Cortex of kidney (tissue), 1 donor: ENCODE results near the gene PGAM2.

Experiments
- DNase-seq: peaks from one replicate; lab custom pipeline; 2025; lab: John Stamatoyannopoulos, UW

PGAM2 gene

DNA sequence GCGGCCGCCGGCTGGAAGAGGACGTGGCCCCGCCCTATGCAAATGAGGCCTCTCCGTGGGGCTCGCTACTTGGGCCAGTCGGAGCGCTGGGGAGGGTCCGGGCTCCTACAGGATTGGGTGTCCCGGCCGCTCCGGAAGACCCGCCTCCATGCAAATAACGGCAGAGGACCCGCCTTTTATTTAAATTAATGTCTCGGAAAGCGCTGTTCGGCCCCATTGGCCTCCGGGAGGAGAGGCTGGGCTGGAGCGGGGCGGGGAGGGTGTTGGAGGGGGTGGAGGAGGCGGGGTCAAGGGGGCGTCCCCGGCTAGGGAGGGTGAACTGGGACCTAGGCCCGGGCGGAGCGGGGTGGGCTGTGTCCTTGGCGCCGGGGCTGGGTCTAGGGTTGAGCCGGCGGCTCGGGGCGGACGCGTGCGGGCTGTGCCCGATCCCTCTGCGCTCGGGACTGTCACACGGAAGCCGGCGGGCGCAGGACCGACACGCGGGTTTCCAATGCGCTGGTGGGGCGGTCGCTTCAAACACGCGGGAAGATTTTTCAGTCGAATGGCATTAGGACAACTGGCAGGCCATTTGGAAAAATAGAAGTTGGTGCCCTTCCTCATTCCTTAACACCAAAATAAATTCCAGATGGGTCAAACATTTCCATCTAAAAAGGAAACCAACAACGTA lies 17.3 kb upstream of the PGAM2 start:
- DNase-seq = peak; percentile 95

DNA sequence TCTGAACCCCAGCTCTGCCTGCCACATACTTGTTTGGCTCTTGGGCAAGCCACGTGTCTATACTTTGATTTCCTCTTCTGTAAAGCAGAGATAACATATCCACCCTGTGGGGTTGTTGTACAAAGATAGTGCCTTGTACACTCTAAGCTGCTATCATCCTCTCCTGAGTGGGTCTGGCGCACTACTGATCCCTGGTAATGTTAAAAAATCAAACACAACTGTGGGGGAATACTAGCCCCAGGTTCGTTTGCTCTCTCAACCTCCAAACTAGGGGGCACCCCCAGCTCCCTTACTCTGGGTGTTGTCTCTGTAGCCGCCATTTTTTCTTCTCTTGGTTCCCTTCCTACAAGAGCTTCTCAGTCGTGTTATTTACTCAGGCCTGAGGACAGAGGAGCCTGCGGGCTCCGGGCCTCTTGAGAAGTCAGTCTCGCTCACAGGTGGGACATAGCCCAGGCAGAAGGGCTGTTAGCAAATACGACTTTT lies 15.9 kb upstream of the PGAM2 start:
- no peak for DNase-seq

- no peak for DNase-seq
Observed at GRCh38 chr7:44080686-44081265, 15.4 kb upstream of the PGAM2 start.

DNA sequence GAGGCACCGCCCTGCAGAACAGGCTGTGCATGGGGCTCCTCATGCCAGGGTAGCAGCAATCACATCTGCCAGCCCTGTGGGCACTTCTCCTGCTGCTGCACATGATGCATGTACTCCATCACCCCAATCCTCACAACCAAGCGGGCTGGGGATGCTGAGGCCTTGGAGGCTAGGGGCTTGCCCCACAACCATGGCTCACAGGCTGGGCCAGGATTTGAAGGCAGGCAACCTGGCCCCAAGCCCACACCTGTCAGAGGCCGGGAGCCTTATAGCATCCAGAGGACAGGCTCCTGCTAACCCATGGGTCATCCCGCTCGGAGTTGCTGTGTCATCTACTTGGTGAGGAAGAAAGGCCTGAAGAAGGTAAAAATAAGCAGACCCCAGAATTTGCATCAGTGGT lies 14.8 kb upstream of the PGAM2 start:
- no peak for DNase-seq

DNA sequence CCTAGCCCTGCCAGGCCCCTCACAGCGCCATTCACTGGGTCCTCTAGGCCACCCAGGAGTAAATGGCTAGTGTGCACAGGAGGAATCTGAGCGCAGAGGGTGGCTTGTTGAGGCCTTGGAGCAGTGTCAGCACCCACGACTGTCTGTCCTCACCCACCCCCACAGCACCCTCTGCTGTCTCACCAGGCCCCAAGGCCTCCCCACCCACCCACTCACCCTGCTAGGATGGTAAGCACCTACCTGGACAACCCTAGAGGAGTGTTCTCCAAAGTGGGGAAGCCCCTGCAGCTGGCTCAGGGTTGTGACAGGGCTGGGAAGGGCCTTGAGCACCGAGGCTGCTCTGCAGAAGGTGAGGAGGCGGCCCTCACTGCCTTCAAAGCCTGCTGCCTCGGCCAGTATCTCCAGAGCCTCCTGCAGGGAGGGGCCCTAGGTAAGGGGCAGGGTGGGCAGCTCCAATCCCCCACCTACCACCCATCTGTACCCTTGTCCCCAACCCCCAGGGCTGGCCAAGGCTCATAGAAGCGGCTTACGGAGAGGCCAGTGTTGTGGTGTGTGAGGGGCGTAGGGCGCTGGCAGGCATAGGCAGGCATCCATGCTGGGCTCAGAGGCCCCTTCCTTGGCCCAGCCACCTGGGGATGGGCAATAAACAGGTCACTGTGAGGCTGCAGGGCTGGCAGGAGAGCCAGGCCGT lies 14.1 kb upstream of the PGAM2 start:
- no peak for DNase-seq

DNA sequence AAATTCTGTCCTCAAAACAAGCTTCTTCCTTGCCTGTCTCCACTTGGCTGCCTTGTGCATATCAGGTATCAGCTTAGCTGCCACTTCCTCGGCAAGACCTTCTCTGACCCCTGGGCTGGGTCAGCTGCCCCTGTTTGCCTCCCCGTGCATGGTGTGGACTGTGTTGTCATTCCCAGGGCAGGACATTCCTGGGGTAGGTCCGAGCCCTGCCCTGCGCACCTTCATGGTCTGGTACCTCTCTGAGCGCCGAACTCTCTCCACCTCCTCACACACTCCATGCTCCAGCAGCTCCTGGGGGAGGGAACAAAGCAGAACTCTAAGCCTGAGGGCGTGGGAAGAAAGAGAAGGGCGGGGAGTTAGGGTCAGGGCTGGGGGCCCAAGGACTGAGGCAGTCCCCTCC lies 13.2 kb upstream of the PGAM2 start:
- DNase-seq = no peak

GRCh38 chr7:44077681-44078091 lies 12.3 kb upstream of the PGAM2 start:
- no peak for DNase-seq

DNA sequence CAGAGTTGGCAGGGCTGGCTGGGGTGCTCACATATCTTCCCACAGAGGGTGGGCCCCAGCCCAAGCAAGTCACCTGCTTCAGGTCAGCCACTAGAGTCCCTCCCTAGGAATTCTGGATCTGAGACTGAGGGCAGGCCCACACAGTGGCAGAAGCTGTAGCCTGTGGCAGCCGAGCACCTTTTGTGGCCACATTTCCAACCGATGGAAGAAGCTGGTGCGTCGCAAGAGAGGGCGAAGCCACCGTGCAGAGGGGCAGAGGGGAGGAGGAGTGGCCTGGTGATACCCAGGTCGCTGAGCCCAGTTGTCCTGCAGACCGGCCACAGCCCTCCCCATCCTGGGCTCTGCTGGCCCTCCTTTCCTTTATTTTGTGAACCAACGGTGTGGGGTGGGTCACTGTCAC lies 11.7 kb upstream of the PGAM2 start:
- no peak for DNase-seq

GRCh38 chr7:44076101-44076895 lies 10.9 kb upstream of the PGAM2 start:
- DNase-seq = no peak

DNA sequence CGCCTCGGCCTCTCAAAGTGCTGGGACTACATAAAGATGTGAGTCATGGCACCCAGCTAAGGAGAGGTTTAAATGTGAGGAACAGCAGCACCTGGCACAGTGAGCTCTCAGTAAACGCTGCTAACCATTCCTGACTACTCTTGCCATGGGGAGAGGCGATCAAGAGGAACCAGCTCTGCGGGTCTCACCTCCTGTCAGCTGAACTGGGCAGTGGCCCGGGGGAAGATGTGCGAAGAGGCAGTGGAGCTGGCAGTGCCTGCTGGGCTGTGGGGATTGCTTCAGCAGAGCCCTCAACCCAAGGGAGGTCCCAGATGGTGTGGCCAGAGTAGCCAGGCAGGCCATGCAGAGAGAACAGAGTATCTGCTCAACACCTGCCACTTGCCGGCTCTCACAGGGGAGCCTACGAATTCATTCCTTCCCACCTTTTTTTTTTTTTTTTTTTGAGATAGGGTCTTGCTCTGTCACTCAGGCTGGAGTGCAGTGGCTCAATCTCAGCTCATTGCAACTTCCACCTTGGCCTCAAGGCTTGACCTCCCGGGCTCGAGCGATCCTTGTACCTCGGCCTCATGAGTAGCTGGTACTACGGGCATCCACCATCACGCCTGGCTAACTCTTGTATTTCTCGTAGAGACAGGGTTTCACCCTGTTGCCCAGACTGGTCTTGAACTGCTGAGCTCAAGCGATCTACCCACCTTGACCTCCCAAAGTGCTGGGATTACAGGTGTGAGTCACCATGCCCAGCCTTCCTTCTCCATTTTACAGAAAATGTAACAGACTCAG lies 10.1 kb upstream of the PGAM2 start:
- no peak for DNase-seq

DNA sequence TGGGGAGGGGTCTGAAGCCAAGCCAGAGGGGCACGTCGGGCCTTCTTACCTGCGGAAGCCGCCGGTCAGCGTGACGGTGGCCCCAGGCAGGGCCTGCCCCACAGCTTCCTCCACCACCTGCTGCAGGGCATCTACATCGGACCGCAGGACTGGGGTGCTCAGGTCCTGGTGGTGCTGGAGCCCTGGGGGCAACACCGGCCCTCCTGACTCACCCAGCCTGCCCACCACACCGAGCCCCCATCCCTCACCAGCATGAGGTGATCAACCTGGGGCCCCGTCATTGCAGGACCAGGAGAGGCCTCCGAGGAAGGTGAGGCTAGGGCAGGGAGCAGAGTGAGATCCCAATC lies 9.0 kb upstream of the PGAM2 start:
- DNase-seq = no peak

DNA sequence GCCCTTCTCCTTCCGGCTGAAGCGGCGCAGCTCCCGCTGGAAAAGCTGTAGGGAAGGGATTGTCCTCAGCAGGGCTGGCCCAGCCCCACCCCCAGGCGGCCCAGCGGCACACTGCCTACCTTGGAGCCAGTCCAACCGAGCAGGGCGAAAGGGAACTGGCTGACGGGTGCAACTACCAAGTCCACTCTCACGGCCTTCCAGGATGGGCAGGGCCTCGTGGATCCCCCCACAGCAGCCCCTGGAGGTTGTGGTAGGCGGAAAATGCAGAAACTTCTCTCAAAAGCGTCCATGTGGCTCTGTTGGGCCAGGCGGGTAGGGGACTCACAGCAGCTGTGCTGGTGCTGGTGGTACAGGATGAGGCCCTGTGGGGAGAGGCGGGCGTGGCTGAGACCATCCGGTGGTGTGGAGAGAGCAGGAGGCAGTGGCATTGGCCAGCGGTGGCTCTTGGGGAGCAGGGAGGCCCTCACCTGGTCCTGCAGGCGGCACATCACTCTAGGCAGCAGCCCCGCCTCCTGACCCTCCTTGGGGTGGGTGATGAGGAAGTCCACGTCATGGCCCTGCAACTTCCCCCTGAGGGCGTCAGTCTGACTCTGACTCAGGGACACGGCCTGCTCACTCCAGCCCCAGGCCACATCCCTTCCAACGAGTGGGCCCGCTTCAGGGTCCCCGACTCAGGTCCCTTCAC lies 8.4 kb upstream of the PGAM2 start:
- DNase-seq = no peak

- no peak for DNase-seq
Observed at GRCh38 chr7:44072364-44073231, 7.2 kb upstream of the PGAM2 start.

DNA sequence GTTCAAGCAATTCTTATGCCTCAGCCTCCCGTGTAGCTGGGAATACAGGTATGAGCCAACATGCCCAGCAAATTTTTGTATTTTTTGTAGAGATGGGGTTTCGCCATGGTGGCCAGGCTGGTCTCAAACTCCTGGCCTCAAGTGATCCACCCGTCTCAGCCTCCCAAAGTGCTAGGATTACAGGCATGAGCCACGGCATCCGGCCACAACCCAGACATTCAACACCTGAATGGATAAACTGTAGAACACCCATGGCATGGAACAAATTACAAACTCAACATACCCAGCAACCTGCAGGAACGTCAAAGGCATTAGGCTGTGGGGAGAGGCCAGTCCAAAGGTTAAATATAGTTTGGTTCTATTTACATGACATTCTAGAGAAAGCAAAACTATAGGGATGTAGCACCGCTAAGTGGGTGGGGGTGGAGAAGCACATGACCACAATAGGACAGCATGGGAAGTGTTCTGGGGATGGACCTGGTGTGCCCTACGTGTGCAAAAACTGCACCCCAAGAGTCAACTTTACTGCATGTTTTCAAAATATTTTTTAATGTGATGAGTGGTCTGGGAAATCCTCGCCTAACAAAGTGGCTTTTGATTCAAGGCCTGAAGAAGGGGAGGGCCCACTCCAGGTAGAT lies 6.5 kb upstream of the PGAM2 start:
- no peak for DNase-seq

DNA sequence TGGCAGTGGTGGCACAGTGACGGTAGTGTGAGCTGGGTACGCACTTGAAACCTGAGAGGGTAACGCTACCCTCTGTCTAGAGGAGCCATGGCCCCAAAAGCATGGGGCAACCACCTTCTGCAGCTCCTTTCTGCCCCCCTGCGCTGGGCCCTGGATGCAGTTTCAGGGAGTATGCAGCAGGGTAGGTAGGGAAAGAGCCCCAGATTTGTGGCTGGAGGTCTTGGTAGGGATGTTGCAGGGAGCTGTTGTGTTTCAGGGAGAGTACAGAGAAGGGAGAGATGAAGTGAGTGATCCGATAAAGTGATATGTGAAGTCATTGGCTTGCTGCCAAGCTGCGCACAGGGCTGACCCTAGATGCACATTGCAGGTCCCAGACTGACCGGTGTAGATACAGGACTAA lies 2.7 kb upstream of the PGAM2 start:
- no peak for DNase-seq

DNA sequence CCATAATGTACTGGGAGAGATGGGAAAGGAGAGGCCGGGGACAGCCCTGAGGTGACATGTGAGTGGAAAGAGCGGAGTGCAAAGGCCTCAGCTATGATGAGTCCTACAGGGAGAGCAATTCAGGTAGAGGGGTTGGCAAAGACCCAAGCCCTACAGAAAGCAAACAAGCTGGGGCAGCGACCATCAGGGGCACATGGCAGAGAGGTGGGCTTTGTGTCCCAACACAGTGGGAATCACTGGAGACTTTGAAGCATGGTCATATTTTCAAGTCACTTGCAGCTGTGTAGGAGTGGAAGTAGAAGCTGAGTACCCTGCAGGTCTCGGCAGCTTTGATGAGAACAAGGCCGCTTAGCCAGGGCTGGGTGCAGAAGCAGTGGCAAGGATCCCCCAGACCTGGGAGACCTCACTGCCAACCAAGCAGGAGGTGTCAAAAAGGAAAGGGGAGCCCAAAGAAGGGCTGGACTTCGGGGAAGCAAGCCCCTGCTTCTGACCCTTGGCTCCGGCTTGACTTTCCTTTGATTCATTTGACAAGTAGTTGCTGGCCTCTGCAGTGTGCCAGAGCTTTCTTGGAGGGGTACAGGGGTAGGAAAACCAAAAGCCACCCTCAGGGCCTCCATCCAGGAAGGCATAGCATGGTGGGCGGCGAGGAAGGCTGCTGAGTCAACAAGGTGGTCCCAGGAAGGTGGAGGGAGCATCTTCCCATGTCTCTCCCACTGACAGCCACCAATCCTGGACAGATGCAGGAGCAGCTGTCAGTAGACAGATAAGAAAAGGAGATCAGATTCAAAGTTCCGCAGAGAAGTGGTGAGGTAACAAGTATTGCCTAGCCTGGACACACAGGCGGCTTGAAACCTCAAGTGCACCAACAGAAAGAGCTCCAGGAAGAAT lies 1.9 kb upstream of the PGAM2 start:
- DNase-seq = no peak

DNA sequence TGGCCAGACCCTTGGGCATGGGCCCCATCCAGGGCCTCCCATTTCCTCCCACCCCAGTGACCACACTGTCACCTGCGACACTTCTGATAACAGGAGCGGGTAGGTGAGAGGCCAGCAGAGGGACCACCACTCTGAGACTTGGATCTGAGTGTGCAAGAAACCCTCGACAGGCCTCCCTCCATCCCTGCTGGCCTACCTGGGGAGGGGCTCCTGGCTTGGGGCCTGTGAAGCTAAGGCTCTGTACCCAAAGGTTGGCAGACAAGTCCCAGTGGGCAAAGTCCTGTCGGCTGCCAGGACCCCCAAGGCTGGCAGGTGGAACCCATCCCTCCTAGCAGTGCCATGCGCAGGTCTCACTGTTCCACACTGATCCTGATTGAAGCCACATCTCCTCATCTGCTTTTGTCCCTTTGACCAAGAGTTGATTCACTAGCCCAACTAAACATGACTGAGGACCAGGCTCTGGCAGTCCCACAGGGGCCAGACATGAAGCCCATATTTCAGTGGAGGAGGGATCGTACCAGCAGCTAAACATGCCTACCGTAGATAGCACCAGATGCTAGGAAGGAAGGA lies 1.2 kb upstream of the PGAM2 start:
- no peak for DNase-seq

- DNase-seq = no peak
Observed at GRCh38 chr7:44066111-44066460, 719 bp upstream of the PGAM2 start.
